ENCODE measurements around the gene CORO2A.

The CORO2A gene

DNA sequence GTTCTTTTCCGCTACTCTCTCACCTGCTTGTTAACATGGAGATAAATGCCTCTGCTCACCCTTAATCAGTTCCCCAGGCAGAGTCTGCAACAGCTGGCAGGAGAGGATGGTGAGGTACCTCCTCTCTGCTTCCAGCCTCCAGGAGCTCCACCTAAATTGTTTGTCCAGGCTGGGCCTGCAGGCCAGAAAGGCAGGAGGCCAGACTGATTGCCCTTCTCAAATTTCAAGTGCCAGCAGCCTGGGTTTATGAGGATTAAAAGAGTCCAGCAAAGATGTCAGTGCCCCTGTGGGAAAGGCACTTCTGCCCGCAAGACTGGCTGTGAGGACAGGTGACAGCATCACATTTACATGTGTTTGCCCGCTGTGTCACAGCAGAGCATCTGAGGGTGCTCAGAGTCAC, 19.8 kb downstream of the CORO2A start (continued):
- TF ChIP-seq PRDM2 (tag by site-specific recombination; IDR thresholded peaks at IDR 0.05; ENCODE audit: borderline replicate concordance) (no peak), ZNF785 (tag by site-specific recombination; IDR thresholded peaks at IDR 0.05) (no peak), ZNF366 (tag by site-specific recombination; conservative IDR thresholded peaks at IDR 0.05) (peak; percentile 56), ZFP37 (tag by site-specific recombination; IDR thresholded peaks at IDR 0.05) (no peak), ZNF362 (tag by site-specific recombination; IDR thresholded peaks at IDR 0.05) (no peak), ZSCAN4 (tag by site-specific recombination; IDR thresholded peaks at IDR 0.05) (no peak), ZBTB6 (tag by site-specific recombination; IDR thresholded peaks at IDR 0.05) (no peak), ZNF658 (tag by site-specific recombination; IDR thresholded peaks at IDR 0.05) (no peak), ZNF623 (tag by site-specific recombination; IDR thresholded peaks at IDR 0.05) (no peak), ZNF24 (tag by site-specific recombination; IDR thresholded peaks at IDR 0.05) (no peak), ZNF585B (tag by site-specific recombination; IDR thresholded peaks at IDR 0.05) (no peak), PBX3 (CRISPR knock-in tag; IDR thresholded peaks at IDR 0.05) (no peak), ZNF610 (tag by site-specific recombination; IDR thresholded peaks at IDR 0.05; ENCODE audit: borderline replicate concordance) (0 out of 2 replicates have a peak, but pooled peaks have one; percentile 24), KLF1 (tag by site-specific recombination; IDR thresholded peaks at IDR 0.05) (peak; percentile 57), ZNF140 (tag by site-specific recombination; IDR thresholded peaks at IDR 0.05) (no peak), SCRT1 (tag by site-specific recombination; IDR thresholded peaks at IDR 0.05; ENCODE audit: borderline replicate concordance) (peak; percentile 25; the same call in 1 of the 2 replicates), ZNF311 (tag by site-specific recombination; IDR thresholded peaks at IDR 0.05; ENCODE audit: borderline replicate concordance) (no peak), SP2 (tag by site-specific recombination; IDR thresholded peaks at IDR 0.05) (no peak), HOXC10 (CRISPR knock-in tag; IDR thresholded peaks at IDR 0.05) (no peak), ZNF274 (IDR thresholded peaks at IDR 0.05; ENCODE audit: low read length) (no peak), ZNF274 (tag by site-specific recombination; IDR thresholded peaks at IDR 0.05; ENCODE audit: borderline replicate concordance) (no peak), ZNF23 (tag by site-specific recombination; IDR thresholded peaks at IDR 0.05; ENCODE audit: borderline replicate concordance) (no peak), ZEB2 (tag by site-specific recombination; IDR thresholded peaks at IDR 0.05) (0 out of 2 replicates have a peak, but pooled peaks have one; percentile 48), TRIM28 (IDR thresholded peaks at IDR 0.05; ENCODE audit: borderline replicate concordance, low read length) (peak; percentile 91)
- TF ChIP-seq, protein P1, sequence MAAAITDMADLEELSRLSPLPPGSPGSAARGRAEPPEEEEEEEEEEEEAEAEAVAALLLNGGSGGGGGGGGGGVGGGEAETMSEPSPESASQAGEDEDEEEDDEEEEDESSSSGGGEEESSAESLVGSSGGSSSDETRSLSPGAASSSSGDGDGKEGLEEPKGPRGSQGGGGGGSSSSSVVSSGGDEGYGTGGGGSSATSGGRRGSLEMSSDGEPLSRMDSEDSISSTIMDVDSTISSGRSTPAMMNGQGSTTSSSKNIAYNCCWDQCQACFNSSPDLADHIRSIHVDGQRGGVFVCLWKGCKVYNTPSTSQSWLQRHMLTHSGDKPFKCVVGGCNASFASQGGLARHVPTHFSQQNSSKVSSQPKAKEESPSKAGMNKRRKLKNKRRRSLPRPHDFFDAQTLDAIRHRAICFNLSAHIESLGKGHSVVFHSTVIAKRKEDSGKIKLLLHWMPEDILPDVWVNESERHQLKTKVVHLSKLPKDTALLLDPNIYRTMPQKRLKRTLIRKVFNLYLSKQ (tag by site-specific recombination; IDR thresholded peaks at IDR 0.05; ENCODE audit: borderline replicate concordance), result no peak
- TF ChIP-seq, protein P2, sequence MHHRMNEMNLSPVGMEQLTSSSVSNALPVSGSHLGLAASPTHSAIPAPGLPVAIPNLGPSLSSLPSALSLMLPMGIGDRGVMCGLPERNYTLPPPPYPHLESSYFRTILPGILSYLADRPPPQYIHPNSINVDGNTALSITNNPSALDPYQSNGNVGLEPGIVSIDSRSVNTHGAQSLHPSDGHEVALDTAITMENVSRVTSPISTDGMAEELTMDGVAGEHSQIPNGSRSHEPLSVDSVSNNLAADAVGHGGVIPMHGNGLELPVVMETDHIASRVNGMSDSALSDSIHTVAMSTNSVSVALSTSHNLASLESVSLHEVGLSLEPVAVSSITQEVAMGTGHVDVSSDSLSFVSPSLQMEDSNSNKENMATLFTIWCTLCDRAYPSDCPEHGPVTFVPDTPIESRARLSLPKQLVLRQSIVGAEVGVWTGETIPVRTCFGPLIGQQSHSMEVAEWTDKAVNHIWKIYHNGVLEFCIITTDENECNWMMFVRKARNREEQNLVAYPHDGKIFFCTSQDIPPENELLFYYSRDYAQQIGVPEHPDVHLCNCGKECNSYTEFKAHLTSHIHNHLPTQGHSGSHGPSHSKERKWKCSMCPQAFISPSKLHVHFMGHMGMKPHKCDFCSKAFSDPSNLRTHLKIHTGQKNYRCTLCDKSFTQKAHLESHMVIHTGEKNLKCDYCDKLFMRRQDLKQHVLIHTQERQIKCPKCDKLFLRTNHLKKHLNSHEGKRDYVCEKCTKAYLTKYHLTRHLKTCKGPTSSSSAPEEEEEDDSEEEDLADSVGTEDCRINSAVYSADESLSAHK (tag by site-specific recombination; IDR thresholded peaks at IDR 0.05), result no peak
